MCF 10A (cell line): ENCODE results near the gene NCDN. TPM values are rescaled to one million over a fixed set of nuclear protein-coding genes. Genes with fewer than 3 reads are reported as not detected.

Experiments
- BruUV-seq: library from RNA; stranded (reverse); fragments of 400-500 nt; replicated peaks from 2 replicates; lab custom pipeline; 2021; lab: Mats Ljungman, UMichigan
- CTCF ChIA-PET: fragments of 300-600 bp; sonication (Branson Sonifier 250); formaldehyde crosslinking; extraction: SDS; loops from one replicate; lab custom pipeline; 2021; ENCODE audit warnings: antibody characterized with exemption, inconsistent platforms; lab: Yijun Ruan, JAX
- POLR2A ChIA-PET: fragments of 300-600, 350-650 bp; sonication (Branson Sonifier 250); formaldehyde crosslinking; extraction: SDS; loops from one replicate; lab custom pipeline; 2020; ENCODE audit warnings: antibody characterized with exemption, inconsistent platforms; lab: Yijun Ruan, JAX
- DNase-seq: peaks from one replicate; pipeline ENCODE4 v3.0.0-alpha.2; 2018; ENCODE audit not compliant: unreplicated experiment
- H3K27ac Mint-ChIP-seq: one replicate; pipeline ENCODE4 v1.8.0; 2022; ENCODE audit warnings: mild to moderate bottlenecking, low read depth, mixed read lengths; ENCODE audit not compliant: unreplicated experiment
- H3K27me3 Mint-ChIP-seq: one replicate; pipeline ENCODE4 v1.8.0; 2022; ENCODE audit warnings: mixed read lengths; ENCODE audit not compliant: insufficient read depth, unreplicated experiment
- H3K36me3 Mint-ChIP-seq: one replicate; pipeline ENCODE4 v1.8.0; 2022; ENCODE audit warnings: mild to moderate bottlenecking, moderate library complexity, mixed read lengths; ENCODE audit not compliant: insufficient read depth, unreplicated experiment
- H3K4me1 Mint-ChIP-seq: one replicate; pipeline ENCODE4 v1.8.0; 2022; ENCODE audit warnings: mixed read lengths; ENCODE audit not compliant: insufficient read depth, unreplicated experiment
- H3K4me3 Mint-ChIP-seq: one replicate; pipeline ENCODE4 v1.8.0; 2022; ENCODE audit warnings: mild to moderate bottlenecking, moderate library complexity, mixed read lengths; ENCODE audit not compliant: unreplicated experiment
- H3K9me3 Mint-ChIP-seq: one replicate; pipeline ENCODE4 v1.8.0; 2022; ENCODE audit warnings: mixed read lengths; ENCODE audit not compliant: unreplicated experiment
- CTCF ChIP-seq: fragments of 200-600 bp; IDR thresholded peaks from one replicate; pipeline ENCODE4 v1.8.0; 2022; ENCODE audit warnings: antibody characterized with exemption, mild to moderate bottlenecking; ENCODE audit not compliant: unreplicated experiment
- intact Hi-C: fragments of 100-400 bp; cut with micrococcal nuclease; formaldehyde crosslinking; loops from 2 replicates; pipeline ENCODE4 v1.14.1; 2022
- total RNA-seq: library from RNA; stranded (reverse); gene quantifications from 2 replicates; pipeline ENCODE4 v1.2.3, GENCODE V29; 2022

Gene NCDN
- total RNA-seq, 1 experiment from 2014 or later = 31.5 TPM

DNA sequence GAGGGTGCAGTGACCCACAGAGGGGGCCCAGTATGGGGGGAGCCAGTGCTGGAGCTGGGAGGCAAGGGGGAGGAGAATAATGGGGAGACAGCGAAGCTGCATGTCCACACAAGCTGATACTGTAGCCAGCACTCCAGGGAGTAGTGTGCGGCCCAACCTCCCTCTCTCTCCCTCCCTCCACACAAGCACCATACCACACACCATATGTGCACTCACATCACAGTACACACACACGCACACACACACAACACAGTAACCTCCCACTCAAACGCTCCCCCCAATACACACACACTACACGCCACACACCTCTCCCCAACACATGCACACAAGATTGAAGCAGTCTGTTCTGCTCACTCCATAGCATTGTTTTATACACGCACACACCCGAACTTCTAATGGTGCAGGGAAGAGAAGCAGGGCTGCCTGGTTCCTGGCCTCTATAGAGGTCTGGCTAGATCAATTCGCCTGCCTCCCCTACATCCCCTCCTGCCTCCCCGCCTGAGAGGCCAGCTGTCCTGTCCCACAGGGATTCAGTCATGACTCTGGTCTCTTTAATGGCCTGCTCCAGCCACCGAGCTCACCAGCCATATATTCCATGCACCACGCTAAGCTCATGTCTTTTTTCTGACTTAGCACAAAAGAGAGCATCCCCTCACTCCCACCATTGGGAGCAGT is 3.8 kb downstream of the NCDN start:
- no peak for TF ChIP-seq CTCF
- peaks cover 29% of the 10 kb centered on the region for H3K36me3 Mint-ChIP-seq
- BruUV-seq = no TSS peak
- POLR2A ChIA-PET = interaction anchor here (0.6 to 9.9 kb wide), 3 partner anchors 111 to 208 kb away, joined by 3 to 212 read pairs (median 4); partner anchors contain the start of gene CLSPN
- no peaks in the 10 kb centered on the region for H3K9me3 Mint-ChIP-seq
- CTCF ChIA-PET = interaction anchor here (0.6 to 4.6 kb wide), 13 partner anchors 102 to 388 kb away, joined by 3 to 53 read pairs (median 4); no protein-coding TSS in a partner anchor
- H3K27ac Mint-ChIP-seq = peak overlapping the region; percentile 13
- no peaks in the 10 kb centered on the region for H3K27me3 Mint-ChIP-seq
- H3K4me1 Mint-ChIP-seq = peaks cover 36% of the 10 kb centered on the region
- H3K4me3 Mint-ChIP-seq = peak overlapping the region; percentile 64
- DNase-seq = no peak
- intact Hi-C loops = no loop called here

GRCh38 chr1:35561972-35562680 is 4.5 kb downstream of the NCDN start:
- H3K4me3 Mint-ChIP-seq = no peak overlapping the region
- TF ChIP-seq CTCF = no peak
- no peaks in the 10 kb centered on the region for H3K9me3 Mint-ChIP-seq
- H3K36me3 Mint-ChIP-seq = peaks cover 29% of the 10 kb centered on the region
- H3K27ac Mint-ChIP-seq = no peak overlapping the region
- peaks cover 33% of the 10 kb centered on the region for H3K4me1 Mint-ChIP-seq
- no TSS peak for BruUV-seq
- H3K27me3 Mint-ChIP-seq = no peaks in the 10 kb centered on the region
- no peak for DNase-seq
- intact Hi-C loops = no loop called here
- POLR2A ChIA-PET = interaction anchor here (0.5 to 1.6 kb wide), 3 partner anchors 154 to 207 kb away, joined by 3 to 4 read pairs (median 4); partner anchors contain the start of gene CLSPN
- CTCF ChIA-PET = interaction anchor here (0.5 to 4.6 kb wide), 8 partner anchors 111 to 388 kb away, joined by 3 to 53 read pairs (median 4); no protein-coding TSS in a partner anchor

GRCh38 chr1:35563166-35563565 is 5.6 kb downstream of the NCDN start:
- POLR2A ChIA-PET = interaction anchor here (1.0 kb wide), 1 partner anchor 206 kb away, joined by 3 read pairs; the partner anchor contains the start of gene CLSPN
- intact Hi-C loops = no loop called here
- peaks cover 33% of the 10 kb centered on the region for H3K4me1 Mint-ChIP-seq
- no peak for DNase-seq
- no peaks in the 10 kb centered on the region for H3K9me3 Mint-ChIP-seq
- CTCF ChIA-PET = interaction anchor here (4.6 kb wide), 1 partner anchor 113 kb away, joined by 53 read pairs; no protein-coding TSS in a partner anchor
- peaks cover 26% of the 10 kb centered on the region for H3K36me3 Mint-ChIP-seq
- BruUV-seq = no TSS peak
- no peak overlapping the region for H3K4me3 Mint-ChIP-seq
- no peak for TF ChIP-seq CTCF
- no peaks in the 10 kb centered on the region for H3K27me3 Mint-ChIP-seq
- no peak overlapping the region for H3K27ac Mint-ChIP-seq
